DND-41 (cell line): ENCODE measurements around the gene SIL1.

ENCODE experiments used
- ATAC-seq: fragments of 200-7000 bp; cut with Tn5 transposase; 3 replicates; pipeline ENCODE4 v1.9.1; 2021; ENCODE audit warnings: low read depth; ENCODE audit not compliant: insufficient read depth
- DNase-seq: peaks from one replicate; pipeline ENCODE4 v3.0.0-alpha.2; 2020
- H2AFZ ChIP-seq: 2 replicates; pipeline ENCODE4 v1.6.0; 2012; ENCODE audit warnings: low read depth, low read length
- H3K27ac ChIP-seq: 2 replicates; pipeline ENCODE4 v1.5.1; 2012; ENCODE audit warnings: low read length, inconsistent platforms
- H3K27me3 ChIP-seq: fragments of 200-600 bp; sonication (generic); 2 replicates; pipeline ENCODE4 v1.6.0; 2012; ENCODE audit warnings: low read length, mild to moderate bottlenecking, inconsistent platforms; ENCODE audit not compliant: insufficient read depth, poor library complexity
- H3K36me3 ChIP-seq: 2 replicates; pipeline ENCODE4 v1.5.1; 2012; ENCODE audit warnings: low read length, inconsistent platforms; ENCODE audit not compliant: insufficient read depth
- H3K4me1 ChIP-seq: 2 replicates; pipeline ENCODE4 v1.5.1; 2012; ENCODE audit warnings: mild to moderate bottlenecking, low read length; ENCODE audit not compliant: insufficient read depth
- H3K4me2 ChIP-seq: 2 replicates; pipeline ENCODE4 v1.6.0; 2012; ENCODE audit warnings: mild to moderate bottlenecking, moderate library complexity, low read length, inconsistent platforms; ENCODE audit not compliant: insufficient read depth
- H3K4me3 ChIP-seq, 2 experiments: fragments of 200-600 bp in 1 of 2; shearing (Covaris generic) in 1 of 2; 2 replicates each; pipeline ENCODE4 v1.5.1; 2012 to 2016; ENCODE audit warnings: inconsistent platforms in 2 of 2, low read length in 2 of 2, mild to moderate bottlenecking in 2 of 2, low read depth in 1 of 2, moderate library complexity in 1 of 2
- H3K79me2 ChIP-seq: 2 replicates; pipeline ENCODE4 v1.6.0; 2012; ENCODE audit warnings: low read length, inconsistent platforms; ENCODE audit not compliant: insufficient read depth
- H3K9ac ChIP-seq: 2 replicates; pipeline ENCODE4 v1.6.0; 2012; ENCODE audit warnings: low read depth, mild to moderate bottlenecking, inconsistent platforms, low read length, moderate library complexity
- H3K9me3 ChIP-seq: 2 replicates; pipeline ENCODE4 v1.5.1; 2012; ENCODE audit warnings: low read length, moderate library complexity, mild to moderate bottlenecking, inconsistent platforms; ENCODE audit not compliant: insufficient read depth, severe bottlenecking
- H4K20me1 ChIP-seq: 2 replicates; pipeline ENCODE4 v1.6.0; 2012; ENCODE audit warnings: low read length; ENCODE audit not compliant: insufficient read depth
- CTCF ChIP-seq: IDR thresholded peaks from 2 replicates; pipeline ENCODE4 v1.5.1; 2012; ENCODE audit warnings: borderline replicate concordance, low read length, moderate library complexity, mild to moderate bottlenecking; ENCODE audit not compliant: poor library complexity, severe bottlenecking; ENCODE audit errors: extremely low read depth
- EZH2 ChIP-seq: IDR thresholded peaks from 3 replicates; pipeline ENCODE4 v1.6.1; 2012; ENCODE audit warnings: borderline replicate concordance, low read depth, mild to moderate bottlenecking, moderate library complexity, low read length, inconsistent platforms; ENCODE audit not compliant: severe bottlenecking

Gene SIL1

GRCh38 chr5:139092741-139093343, 105.3 kb downstream of the SIL1 start:
- Histone ChIP-seq H3K4me1 (no peaks in the 10 kb centered on the region), H2AFZ (no peak overlapping the region), H3K4me3 (no peak overlapping the region), H3K9me3 (no peaks in the 10 kb centered on the region), H3K27me3 (no peaks in the 10 kb centered on the region), H3K27ac (no peak overlapping the region), H3K79me2 (no peaks in the 10 kb centered on the region), H3K4me2 (no peak overlapping the region), H3K9ac (no peak overlapping the region), H3K36me3 (no peaks in the 10 kb centered on the region), H4K20me1 (no peaks in the 10 kb centered on the region)
- DNase-seq: no peak
- TF ChIP-seq CTCF (no peak), EZH2 (no peak)
- no peak for ATAC-seq

- H3K9me3 ChIP-seq: no peaks in the 10 kb centered on the region
- no peaks in the 10 kb centered on the region for H4K20me1 ChIP-seq
- H2AFZ ChIP-seq: no peak overlapping the region
- no peak for ATAC-seq
- no peak for TF ChIP-seq EZH2
- no peak for TF ChIP-seq CTCF
- H3K36me3 ChIP-seq: no peaks in the 10 kb centered on the region
- no peak overlapping the region for H3K4me3 ChIP-seq
- no peak for DNase-seq
- H3K27ac ChIP-seq: no peak overlapping the region
- H3K79me2 ChIP-seq: no peaks in the 10 kb centered on the region
- H3K9ac ChIP-seq: no peak overlapping the region
- H3K27me3 ChIP-seq: no peaks in the 10 kb centered on the region
- H3K4me2 ChIP-seq: no peak overlapping the region
- no peaks in the 10 kb centered on the region for H3K4me1 ChIP-seq
Measured at GRCh38 chr5:139091439-139092156, 106.6 kb downstream of the SIL1 start.

GRCh38 chr5:139090581-139090980, 107.6 kb downstream of the SIL1 start:
- no peak overlapping the region for H2AFZ ChIP-seq
- no peaks in the 10 kb centered on the region for H3K4me1 ChIP-seq
- no peak overlapping the region for H3K27ac ChIP-seq
- H3K36me3 ChIP-seq: no peaks in the 10 kb centered on the region
- no peak for ATAC-seq
- H3K9ac ChIP-seq: no peak overlapping the region
- H3K9me3 ChIP-seq: no peaks in the 10 kb centered on the region
- no peak for DNase-seq
- H3K27me3 ChIP-seq: no peaks in the 10 kb centered on the region
- H4K20me1 ChIP-seq: no peaks in the 10 kb centered on the region
- H3K4me3 ChIP-seq: no peak overlapping the region
- no peaks in the 10 kb centered on the region for H3K79me2 ChIP-seq
- no peak overlapping the region for H3K4me2 ChIP-seq
- TF ChIP-seq CTCF (no peak), EZH2 (no peak)
